Caco-2 (cell line): ENCODE data around the gene ARFGEF2. TPM values are rescaled to one million over a fixed set of nuclear protein-coding genes. Genes with fewer than 3 reads are reported as not detected.
A peak's percentile ranks its signal among the peaks of the same experiment; 100 is the strongest.

Experiments used
- BruUV-seq: library from RNA; stranded (reverse); fragments of 400-500 nt; replicated peaks from 2 replicates; lab custom pipeline; 2021; lab: Mats Ljungman, UMichigan
- CTCF ChIA-PET: fragments of 300-600 bp; sonication (Branson Sonifier 250); formaldehyde crosslinking; loops from one replicate; lab custom pipeline; 2022; ENCODE audit warnings: antibody characterized with exemption; lab: Charles Lee
- POLR2A ChIA-PET: fragments of 300-600 bp; sonication (Branson Sonifier 250); formaldehyde crosslinking; loops from one replicate; lab custom pipeline; 2022; ENCODE audit warnings: antibody characterized with exemption; lab: Charles Lee
- DNase-seq, 2 experiments: peaks; one replicate each; pipeline versions ENCODE4 v3.0.0 to v3.0.0-alpha.2; 2020 to 2022
- H3K27me3 ChIP-seq: replicated peaks from 2 replicates; pipeline ENCODE4 v1.6.0; 2011; ENCODE audit warnings: low read length; ENCODE audit not compliant: control insufficient read depth, insufficient read depth
- H3K36me3 ChIP-seq: 2 replicates; pipeline ENCODE4 v1.5.1; 2011; ENCODE audit warnings: low read length; ENCODE audit not compliant: control insufficient read depth, insufficient read depth
- H3K4me1 ChIP-seq: fragments of 250-450 bp; sonication (Bioruptor Pico); 2 replicates; pipeline ENCODE4 v1.5.1; 2020; ENCODE audit warnings: mild to moderate bottlenecking
- H3K4me3 ChIP-seq: 2 replicates; pipeline ENCODE4 v1.5.1; 2011; ENCODE audit warnings: low read depth, mild to moderate bottlenecking, control low read depth, low read length
- H3K9me3 ChIP-seq: fragments of 250-450 bp; sonication (Bioruptor Pico); 2 replicates; pipeline ENCODE4 v1.5.1; 2020; ENCODE audit warnings: mild to moderate bottlenecking, moderate library complexity
- H3K27ac Mint-ChIP-seq: one replicate; pipeline ENCODE4 v1.8.0; 2022; ENCODE audit warnings: mixed read lengths; ENCODE audit not compliant: unreplicated experiment
- H3K27me3 Mint-ChIP-seq: one replicate; pipeline ENCODE4 v1.8.0; 2022; ENCODE audit warnings: mixed read lengths; ENCODE audit not compliant: insufficient read depth, unreplicated experiment
- H3K36me3 Mint-ChIP-seq: one replicate; pipeline ENCODE4 v1.8.0; 2022; ENCODE audit warnings: mild to moderate bottlenecking, mixed read lengths; ENCODE audit not compliant: insufficient read depth, unreplicated experiment
- H3K4me1 Mint-ChIP-seq: one replicate; pipeline ENCODE4 v1.8.0; 2022; ENCODE audit warnings: low read depth, mixed read lengths; ENCODE audit not compliant: unreplicated experiment
- H3K4me3 Mint-ChIP-seq: one replicate; pipeline ENCODE4 v1.8.0; 2022; ENCODE audit warnings: mild to moderate bottlenecking, moderate library complexity, mixed read lengths; ENCODE audit not compliant: unreplicated experiment
- H3K9me3 Mint-ChIP-seq: one replicate; pipeline ENCODE4 v1.8.0; 2022; ENCODE audit warnings: mixed read lengths; ENCODE audit not compliant: unreplicated experiment
- CTCF ChIP-seq, 2 experiments: fragments of 200-600 bp in 1 of 2; IDR thresholded peaks; 1 replicate in 1 of 2; 2 replicates in 1 of 2; pipeline versions ENCODE4 v1.5.1 to v1.8.0; 2011 to 2022; ENCODE audit warnings: antibody characterized with exemption in 1 of 2, control low read depth in 1 of 2, inconsistent platforms in 1 of 2, low read depth in 1 of 2, low read length in 1 of 2, mild to moderate bottlenecking in 1 of 2, moderate library complexity in 1 of 2; ENCODE audit not compliant: insufficient read depth in 1 of 2, severe bottlenecking in 1 of 2, unreplicated experiment in 1 of 2
- intact Hi-C: fragments of 100-400 bp; cut with micrococcal nuclease; formaldehyde crosslinking; loops from one replicate; pipeline ENCODE4 v1.10.0; 2022; ENCODE audit not compliant: unreplicated experiment
- total RNA-seq: library from RNA; stranded (reverse); gene quantifications from 2 replicates; pipeline ENCODE4 v1.2.3, GENCODE V29; 2022

The ARFGEF2 gene
- total RNA-seq, 1 experiment from 2014 or later, result 78.8 TPM

GRCh38 chr20:48940170-48940569 lies 18.7 kb downstream of the ARFGEF2 start:
- POLR2A ChIA-PET, result no interaction called here
- no TSS peak for BruUV-seq
- H3K4me1 ChIP-seq, result peaks cover 1% of the 10 kb centered on the region
- no peak overlapping the region for H3K4me3 ChIP-seq
- Mint-ChIP-seq H3K27ac (no peak overlapping the region), H3K36me3 (peaks cover 45% of the 10 kb centered on the region), H3K9me3 (no peaks in the 10 kb centered on the region), H3K4me3 (no peak overlapping the region), H3K27me3 (no peaks in the 10 kb centered on the region), H3K4me1 (no peaks in the 10 kb centered on the region)
- no peaks in the 10 kb centered on the region for H3K9me3 ChIP-seq
- peaks cover 4% of the 10 kb centered on the region; the same call in 1 of the 2 replicates for H3K36me3 ChIP-seq
- no peaks in the 10 kb centered on the region for H3K27me3 ChIP-seq
- intact Hi-C loops, result no loop called here
- no peak for TF ChIP-seq CTCF (IDR thresholded peaks at IDR 0.05; ENCODE audit: insufficient read depth in 1 of 2, low read depth in 1 of 2, low read length in 1 of 2, severe bottlenecking in 1 of 2, unreplicated experiment in 1 of 2)
- CTCF ChIA-PET, result no interaction called here
- DNase-seq, result no peak

GRCh38 chr20:48941467-48941866 lies 20.0 kb downstream of the ARFGEF2 start:
- Mint-ChIP-seq H3K4me3 (no peak overlapping the region), H3K27me3 (no peaks in the 10 kb centered on the region), H3K9me3 (no peaks in the 10 kb centered on the region), H3K36me3 (peaks cover 57% of the 10 kb centered on the region), H3K27ac (no peak overlapping the region), H3K4me1 (peaks cover 11% of the 10 kb centered on the region)
- BruUV-seq, result no TSS peak
- POLR2A ChIA-PET, result interaction anchor here (0.6 kb wide), 1 partner anchor 17 kb away, joined by 6 read pairs; no protein-coding TSS in a partner anchor
- CTCF ChIA-PET, result interaction anchor here (0.9 kb wide), 1 partner anchor 284 kb away, joined by 3 read pairs; no protein-coding TSS in a partner anchor
- peaks cover 6% of the 10 kb centered on the region; the same call in 1 of the 2 replicates for H3K36me3 ChIP-seq
- H3K9me3 ChIP-seq, result no peaks in the 10 kb centered on the region
- DNase-seq, result no peak
- no peak overlapping the region for H3K4me3 ChIP-seq
- no peak for TF ChIP-seq CTCF (IDR thresholded peaks at IDR 0.05; ENCODE audit: insufficient read depth in 1 of 2, low read depth in 1 of 2, low read length in 1 of 2, severe bottlenecking in 1 of 2, unreplicated experiment in 1 of 2)
- H3K27me3 ChIP-seq, result no peaks in the 10 kb centered on the region
- intact Hi-C loops, result no loop called here
- peaks cover 12% of the 10 kb centered on the region for H3K4me1 ChIP-seq

- TF ChIP-seq CTCF (IDR thresholded peaks at IDR 0.05; ENCODE audit: insufficient read depth in 1 of 2, low read depth in 1 of 2, low read length in 1 of 2, severe bottlenecking in 1 of 2, unreplicated experiment in 1 of 2), result no peak
- POLR2A ChIA-PET, result no interaction called here
Measured at GRCh38 chr20:48942730-48943129, 21.2 kb downstream of the ARFGEF2 start.

More at GRCh38 chr20:48942730-48943129, 21.2 kb downstream of the ARFGEF2 start:
- H3K27me3 ChIP-seq, result no peaks in the 10 kb centered on the region
- CTCF ChIA-PET, result interaction anchor here (0.8 kb wide), 1 partner anchor 37 kb away, joined by 6 read pairs; no protein-coding TSS in a partner anchor
- H3K9me3 Mint-ChIP-seq, result no peaks in the 10 kb centered on the region
- intact Hi-C loops, result no loop called here
- H3K36me3 ChIP-seq, result peaks cover 6% of the 10 kb centered on the region; the same call in 1 of the 2 replicates
- H3K4me3 ChIP-seq, result no peak overlapping the region
- no peak for DNase-seq
- H3K27me3 Mint-ChIP-seq, result no peaks in the 10 kb centered on the region
- H3K4me1 Mint-ChIP-seq, result peaks cover 11% of the 10 kb centered on the region
- peaks cover 12% of the 10 kb centered on the region for H3K4me1 ChIP-seq
- no peak overlapping the region for H3K27ac Mint-ChIP-seq
- no peaks in the 10 kb centered on the region for H3K9me3 ChIP-seq
- H3K4me3 Mint-ChIP-seq, result no peak overlapping the region
- TSS peak; percentile 4 for BruUV-seq
- H3K36me3 Mint-ChIP-seq, result peaks cover 47% of the 10 kb centered on the region
